HG03060 (cell line): ENCODE measurements around the gene TMEM51.
"Not testable (repeated sequence)": the region's sequence is repeated elsewhere in the genome, so short reads cannot be mapped to it uniquely, and the experiment has no call there.

Experiments
- ATAC-seq: cut with Tn5 transposase; IDR thresholded peaks from one replicate; pipeline ENCODE4 v1.9.1; 2021; ENCODE audit warnings: low read depth, moderate number of reproducible peaks; ENCODE audit not compliant: unreplicated experiment

The TMEM51 gene

DNA sequence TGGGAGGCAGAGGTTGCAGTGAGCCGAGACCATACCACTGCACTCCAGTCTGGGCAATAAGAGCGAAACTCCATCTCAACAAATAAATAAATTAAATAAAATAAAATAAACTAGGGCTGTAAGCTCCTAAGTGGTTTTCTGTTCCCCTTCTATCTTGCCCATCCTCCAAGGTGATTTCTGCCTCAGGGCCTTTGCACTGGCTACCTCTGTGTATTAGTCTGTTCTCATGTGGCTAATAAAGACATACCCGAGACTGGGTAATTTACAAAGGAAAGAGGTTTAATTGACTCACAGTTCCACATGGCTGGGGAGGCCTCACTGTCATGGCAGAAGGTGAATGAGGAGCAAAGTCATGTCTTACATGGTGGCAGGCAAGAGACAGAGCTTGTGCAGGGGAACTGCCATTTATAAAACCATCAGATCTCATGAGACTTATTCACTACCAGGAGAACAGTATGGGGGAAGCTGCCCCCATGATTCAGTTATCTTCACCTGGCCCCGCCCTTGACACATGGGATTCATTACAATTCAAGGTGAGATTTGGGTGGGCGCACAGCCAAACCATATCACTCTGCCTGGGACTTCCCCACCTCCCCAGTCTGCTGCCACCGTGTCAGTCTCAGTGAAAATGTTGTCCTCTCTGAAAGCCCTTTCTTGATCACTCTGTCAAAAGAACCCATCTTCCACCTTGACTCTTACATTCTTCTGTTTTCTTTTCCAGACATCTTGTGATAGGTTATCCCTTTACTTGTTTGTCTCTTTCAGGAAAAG lies 22.0 kb downstream of the TMEM51 start:
- ATAC-seq = not testable (repeated sequence)

- no peak for ATAC-seq
These were observed 22.6 kb downstream of the TMEM51 start for GRCh38 chr1:15176120-15176519.

DNA sequence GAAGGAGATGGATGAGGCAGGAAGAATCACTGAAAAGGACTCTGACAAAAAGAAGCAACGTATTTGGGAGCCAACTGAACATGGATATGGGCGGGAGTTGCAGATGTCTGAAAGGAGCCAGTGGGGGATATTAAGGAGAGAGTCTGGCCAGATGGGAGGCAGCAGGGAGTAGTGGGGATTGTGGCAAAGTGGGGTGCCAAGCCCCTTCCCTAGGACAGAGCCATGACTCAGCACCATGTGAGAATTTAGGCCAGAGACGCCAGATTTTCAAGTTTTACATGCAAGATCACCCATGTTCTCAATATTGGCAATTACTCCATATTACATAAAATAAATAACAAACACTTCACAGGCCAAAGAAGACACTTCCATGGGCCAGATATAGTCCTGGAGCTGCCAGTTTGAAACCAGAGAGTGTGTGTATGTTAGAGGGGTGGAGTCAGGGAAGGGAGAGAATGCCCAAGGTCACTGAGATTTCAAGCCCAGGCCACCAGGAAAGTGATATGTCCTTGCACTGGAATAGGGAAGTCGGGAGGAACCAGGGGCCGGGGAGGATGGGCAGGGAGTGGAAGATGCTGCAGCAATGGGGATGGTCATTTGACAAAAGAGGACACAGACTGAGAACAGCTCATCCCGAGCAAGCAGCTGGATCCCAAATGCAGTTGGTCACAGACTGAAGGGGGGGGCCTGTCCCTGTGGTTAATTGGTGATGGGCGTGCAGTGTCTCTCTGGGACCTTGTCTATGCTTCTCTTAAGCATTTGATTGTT lies 23.5 kb downstream of the TMEM51 start:
- no peak for ATAC-seq

GRCh38 chr1:15177710-15178166 lies 24.2 kb downstream of the TMEM51 start:
- ATAC-seq = no peak

- ATAC-seq = no peak
These were observed 25.3 kb downstream of the TMEM51 start for GRCh38 chr1:15178571-15179484.

- ATAC-seq = no peak
These were observed 25.9 kb downstream of the TMEM51 start for GRCh38 chr1:15179485-15179883.

- no peak for ATAC-seq
These were observed 26.6 kb downstream of the TMEM51 start for GRCh38 chr1:15180189-15180588.

GRCh38 chr1:15180945-15181523 lies 27.5 kb downstream of the TMEM51 start:
- ATAC-seq = no peak

DNA sequence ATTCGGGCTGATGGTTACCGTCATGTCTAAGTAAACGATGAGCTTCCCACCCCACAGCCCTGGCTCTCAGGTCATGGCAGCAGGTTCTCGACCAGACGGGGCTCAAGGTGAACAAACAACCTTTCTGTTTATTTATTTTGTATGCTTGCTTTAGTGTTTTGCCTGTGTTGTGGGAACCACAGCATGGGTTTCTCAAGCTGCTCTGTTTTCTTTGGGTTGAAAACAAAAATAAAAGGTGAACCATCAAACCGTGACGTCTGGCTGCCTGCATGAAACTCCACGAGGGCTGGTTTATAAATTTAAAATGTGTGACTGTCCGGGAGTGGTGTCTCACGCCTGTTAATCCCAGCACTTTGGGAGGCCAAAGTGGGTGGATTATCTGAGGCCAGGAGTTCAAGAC lies 28.0 kb downstream of the TMEM51 start:
- ATAC-seq = no peak

GRCh38 chr1:15184436-15185241 lies 31.1 kb downstream of the TMEM51 start:
- ATAC-seq = no peak

DNA sequence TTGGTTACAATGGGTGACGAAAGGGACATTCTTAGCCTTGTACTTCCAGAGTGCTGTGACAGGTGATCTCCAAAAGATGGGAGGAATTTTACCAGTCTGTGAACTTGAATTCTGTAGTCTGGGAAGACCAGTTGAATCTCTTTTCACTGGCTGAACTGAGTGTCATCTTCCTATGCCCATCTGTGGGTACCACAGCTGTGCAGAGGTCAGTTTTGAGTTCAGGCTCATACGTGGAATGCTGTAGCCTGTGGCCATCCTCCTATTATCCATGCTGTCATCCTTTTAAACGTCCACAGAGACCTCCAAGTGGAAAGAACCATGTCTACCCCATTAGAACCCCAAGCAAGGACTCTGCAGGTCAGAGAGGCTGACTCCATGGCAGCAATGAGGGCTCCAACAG lies 32.1 kb downstream of the TMEM51 start:
- no peak for ATAC-seq

DNA sequence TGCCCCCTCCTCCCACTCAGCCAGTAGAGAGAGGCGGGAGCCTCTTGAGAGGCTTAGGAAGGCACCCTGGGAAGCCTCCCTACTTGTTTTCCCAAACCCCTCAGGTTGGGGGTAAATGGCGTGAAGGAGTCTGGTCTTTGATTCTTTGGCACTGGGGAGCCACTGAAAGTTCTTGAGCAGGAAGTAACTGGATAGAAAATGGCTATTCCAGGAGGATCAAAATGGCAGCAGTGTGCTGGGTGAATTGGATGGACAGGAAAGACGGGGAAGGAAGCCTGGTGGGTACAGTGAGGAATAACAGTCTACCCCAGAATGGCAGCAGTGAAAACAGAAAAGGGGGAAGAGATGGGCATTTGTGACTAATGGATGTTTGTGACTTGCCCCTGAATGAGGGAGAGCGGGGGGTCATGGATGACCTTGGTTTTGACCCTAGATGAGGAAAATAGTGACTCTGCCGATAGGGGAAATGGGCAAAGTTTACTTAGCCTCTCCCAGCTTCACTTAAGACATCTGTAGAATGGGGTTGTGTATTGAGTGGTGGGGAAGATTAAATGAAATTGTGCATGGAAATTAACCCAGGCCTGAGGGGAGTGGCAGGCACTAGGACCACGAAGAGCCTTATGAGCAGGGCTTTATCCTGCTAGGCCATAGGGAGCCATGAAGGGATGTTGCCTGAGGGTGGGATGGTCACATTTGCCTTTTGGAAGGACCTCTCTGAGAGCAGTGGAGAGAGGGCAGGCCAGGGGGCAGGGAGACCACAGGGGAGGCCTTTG lies 32.7 kb downstream of the TMEM51 start:
- ATAC-seq = no peak

DNA sequence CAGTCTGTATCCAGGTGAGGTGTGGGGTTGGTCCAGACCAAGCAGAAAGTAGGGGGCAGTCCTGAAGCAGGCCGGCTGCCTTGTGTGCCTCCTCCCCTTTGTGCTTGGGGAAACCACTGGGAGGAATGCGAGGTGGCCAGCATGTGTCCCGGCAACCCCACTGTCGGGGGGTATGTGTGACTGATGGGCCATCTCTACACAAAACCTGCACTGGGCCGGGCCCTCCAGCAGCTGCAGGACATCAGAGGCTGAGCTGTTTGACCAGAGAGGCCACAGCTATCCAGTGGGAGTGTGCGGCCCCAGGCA lies 33.3 kb downstream of the TMEM51 start:
- ATAC-seq = no peak

DNA sequence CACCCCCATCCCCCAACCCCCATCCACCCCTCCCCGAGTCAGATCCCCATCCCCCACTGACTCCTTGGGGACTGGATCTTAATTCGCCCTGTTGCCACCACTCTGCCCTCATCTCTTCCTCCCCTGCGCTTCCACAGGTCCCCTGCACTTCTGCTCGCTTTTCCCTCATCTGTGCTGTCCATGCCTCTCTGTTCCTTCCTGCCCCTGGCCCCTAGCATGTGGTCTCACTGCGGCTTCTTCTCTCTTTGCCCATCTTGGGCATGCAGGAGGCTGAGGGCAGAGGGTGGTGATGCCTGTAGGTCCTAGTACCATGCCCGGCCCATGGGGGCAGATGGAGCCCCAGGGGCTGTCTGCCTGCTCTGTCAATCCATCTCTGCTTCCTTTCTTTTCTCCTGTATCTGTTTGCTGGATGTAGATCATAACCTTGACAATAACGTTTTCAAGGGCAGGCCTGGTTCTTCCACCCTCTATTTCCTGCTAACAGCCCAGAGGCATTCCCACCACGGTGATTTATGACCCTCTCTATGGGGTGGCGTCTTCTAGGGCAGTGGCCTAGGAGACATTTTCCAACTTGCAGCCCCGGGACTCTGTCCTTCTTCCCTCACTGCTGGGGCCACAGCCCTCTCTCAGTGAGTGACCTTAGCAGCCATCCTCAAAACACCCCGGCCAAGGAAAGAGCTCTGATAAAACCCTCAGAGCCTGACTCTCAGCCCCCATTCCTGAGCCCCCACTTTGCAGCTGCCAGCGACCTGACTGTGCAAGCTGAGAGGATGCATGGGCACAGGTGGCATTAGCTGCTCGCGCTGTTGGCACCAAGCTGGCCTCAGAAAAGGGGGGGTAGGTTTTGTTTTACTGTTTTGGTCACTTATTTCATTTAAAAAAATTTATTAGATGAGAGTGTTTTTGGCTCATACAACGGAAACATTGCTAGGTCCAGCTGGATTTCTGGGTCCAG lies 33.9 kb downstream of the TMEM51 start:
- no peak for ATAC-seq

GRCh38 chr1:15188130-15188524 lies 34.6 kb downstream of the TMEM51 start:
- no peak for ATAC-seq

DNA sequence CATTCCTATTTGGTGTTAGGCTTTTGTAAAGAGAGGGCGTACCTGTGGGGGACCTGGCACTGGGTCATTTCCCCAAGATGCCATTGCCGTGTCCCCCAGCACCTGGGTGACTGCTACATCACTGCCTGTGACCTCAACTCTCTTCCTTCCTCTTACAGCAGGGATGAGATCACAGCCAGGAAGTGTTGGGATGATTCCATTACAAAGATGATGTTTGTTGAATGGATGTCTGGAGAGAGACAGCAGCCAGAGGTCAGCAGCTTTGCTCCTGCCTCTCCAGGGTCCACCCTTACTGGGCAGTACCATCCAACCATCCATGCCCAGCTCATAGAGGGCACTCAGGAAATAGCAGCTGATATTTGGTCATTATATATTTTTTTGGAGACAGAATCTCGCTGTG lies 35.1 kb downstream of the TMEM51 start:
- ATAC-seq = no peak

- ATAC-seq = no peak
These were observed 36.3 kb downstream of the TMEM51 start for GRCh38 chr1:15189692-15190370.
